OCI-LY7 (cell line): Measurements from ENCODE around the gene GNG14. TPM values are rescaled to one million over a fixed set of nuclear protein-coding genes. Genes with fewer than 3 reads are reported as not detected.

Source experiments
- BruUV-seq: library from RNA; stranded (reverse); fragments of 400-500 nt; replicated peaks from 2 replicates; lab custom pipeline; 2021; lab: Mats Ljungman, UMichigan
- CTCF ChIA-PET: fragments of 300-600 bp; sonication (Branson Sonifier 250); formaldehyde crosslinking; loops from one replicate; lab custom pipeline; 2022; ENCODE audit warnings: antibody characterized with exemption; ENCODE audit not compliant: unreplicated experiment; lab: Charles Lee
- POLR2A ChIA-PET: fragments of 300-600 bp; sonication (Branson Sonifier 250); formaldehyde crosslinking; loops from one replicate; lab custom pipeline; 2022; ENCODE audit warnings: antibody characterized with exemption; lab: Charles Lee
- DNase-seq: peaks from one replicate; pipeline ENCODE4 v3.0.0-alpha.2; 2015; ENCODE audit warnings: low spot score
- H2AFZ ChIP-seq: fragments of 200-600 bp; sonication (generic), shearing (Covaris generic); 2 replicates; pipeline ENCODE4 v1.6.1; 2014; ENCODE audit warnings: mild to moderate bottlenecking, antibody characterized with exemption, low read length, moderate library complexity
- H3K27ac ChIP-seq: fragments of 200-600 bp; sonication (generic); 2 replicates; pipeline ENCODE4 v1.5.1; 2014; ENCODE audit warnings: mixed run types, low read depth, mild to moderate bottlenecking, moderate library complexity, low read length, inconsistent platforms; ENCODE audit not compliant: poor library complexity, severe bottlenecking
- H3K36me3 ChIP-seq: fragments of 200-600 bp; sonication (generic); 2 replicates; pipeline ENCODE4 v1.6.1; 2014; ENCODE audit warnings: mild to moderate bottlenecking, antibody characterized with exemption, low read length, moderate library complexity, mixed read lengths; ENCODE audit not compliant: insufficient read depth
- H3K4me1 ChIP-seq: fragments of 200-600 bp; sonication (generic); 2 replicates; pipeline ENCODE4 v1.5.1; 2014; ENCODE audit warnings: mild to moderate bottlenecking, low read length; ENCODE audit not compliant: insufficient read depth, poor library complexity, severe bottlenecking
- H3K4me2 ChIP-seq: fragments of 200-600 bp; sonication (generic); 2 replicates; pipeline ENCODE4 v1.6.1; 2014; ENCODE audit warnings: mild to moderate bottlenecking, low read length
- H3K4me3 ChIP-seq: fragments of 200-600 bp; sonication (generic); 2 replicates; pipeline ENCODE4 v1.5.1; 2014; ENCODE audit warnings: mild to moderate bottlenecking, low read depth, low read length; ENCODE audit not compliant: poor library complexity, severe bottlenecking
- H3K79me2 ChIP-seq: fragments of 200-600 bp; sonication (generic); 2 replicates; pipeline ENCODE4 v1.6.1; 2016; ENCODE audit warnings: low read depth, mild to moderate bottlenecking, low read length, moderate library complexity, mixed read lengths; ENCODE audit not compliant: insufficient read depth
- H3K9me2 ChIP-seq: fragments of 200-600 bp; sonication (generic); 2 replicates; pipeline ENCODE4 v1.6.1; 2016; ENCODE audit warnings: mild to moderate bottlenecking, low read length, mixed read lengths; ENCODE audit not compliant: insufficient read depth
- H3K9me3 ChIP-seq: fragments of 200-600 bp; sonication (generic); 2 replicates; pipeline ENCODE4 v1.6.1; 2014; ENCODE audit warnings: mild to moderate bottlenecking, mixed run types, low read length, mixed read lengths
- H4K20me1 ChIP-seq: fragments of 200-600 bp; sonication (generic); 2 replicates; pipeline ENCODE4 v1.6.1; 2014; ENCODE audit warnings: mild to moderate bottlenecking, antibody characterized with exemption, low read length, moderate library complexity, mixed read lengths; ENCODE audit not compliant: insufficient read depth
- CTCF ChIP-seq: fragments of 200-600 bp; sonication (generic); conservative IDR thresholded peaks from 2 replicates; pipeline ENCODE4 v1.5.1; 2014; ENCODE audit warnings: mild to moderate bottlenecking, antibody characterized with exemption, low read length, moderate library complexity, mixed read lengths
- EZH2phosphoT487 ChIP-seq: fragments of 200-600 bp; sonication (generic); IDR thresholded peaks from 2 replicates; pipeline ENCODE4 v1.6.1; 2018; ENCODE audit warnings: low read depth, borderline replicate concordance, mild to moderate bottlenecking, mixed run types, antibody characterized with exemption, low read length, moderate library complexity, mixed read lengths
- intact Hi-C: fragments of 100-400 bp; cut with micrococcal nuclease; formaldehyde crosslinking; loops from one replicate; pipeline ENCODE4 v1.10.0; 2022; ENCODE audit not compliant: unreplicated experiment
- total RNA-seq, 2 experiments: library from RNA; depleted of rRNA in 1 of 2; stranded (reverse); fragments of >200 nt in 1 of 2; shearing (Covaris generic) in 1 of 2; gene quantifications; 2 replicates each; pipeline ENCODE4 v1.2.3, GENCODE V29; 2014 to 2022

Gene GNG14
- total RNA-seq, 2 experiments from 2014 or later = 0.93 TPM; not detected in 1

GRCh38 chr19:12648088-12648487 is 39.7 kb upstream of the GNG14 start:
- CTCF ChIA-PET = no interaction called here
- peaks cover 22% of the 10 kb centered on the region for H3K36me3 ChIP-seq
- H3K27ac ChIP-seq = no peak overlapping the region
- BruUV-seq = no TSS peak
- H4K20me1 ChIP-seq = no peaks in the 10 kb centered on the region
- intact Hi-C loops = no loop called here
- no peaks in the 10 kb centered on the region for H3K9me3 ChIP-seq
- H3K79me2 ChIP-seq = no peaks in the 10 kb centered on the region
- no peak overlapping the region for H2AFZ ChIP-seq
- H3K4me1 ChIP-seq = no peaks in the 10 kb centered on the region
- H3K9me2 ChIP-seq = no peaks in the 10 kb centered on the region
- no peak overlapping the region for H3K4me2 ChIP-seq
- no peak for DNase-seq
- TF ChIP-seq CTCF (0 out of 2 replicates have a peak, but pooled peaks have one; percentile 24), EZH2phosphoT487 (no peak)
- H3K4me3 ChIP-seq = no peak overlapping the region
- POLR2A ChIA-PET = no interaction called here

GRCh38 chr19:12649941-12650340 is 37.9 kb upstream of the GNG14 start:
- no peak overlapping the region for H3K27ac ChIP-seq
- TF ChIP-seq CTCF (no peak), EZH2phosphoT487 (no peak)
- no peak for DNase-seq
- no TSS peak for BruUV-seq
- peaks cover 25% of the 10 kb centered on the region for H3K36me3 ChIP-seq
- H3K79me2 ChIP-seq = no peaks in the 10 kb centered on the region
- no peaks in the 10 kb centered on the region for H3K9me3 ChIP-seq
- H4K20me1 ChIP-seq = no peaks in the 10 kb centered on the region
- H3K4me2 ChIP-seq = no peak overlapping the region
- H3K4me1 ChIP-seq = no peaks in the 10 kb centered on the region
- ChIA-PET CTCF (no interaction called here), POLR2A (no interaction called here)
- no peaks in the 10 kb centered on the region for H3K9me2 ChIP-seq
- no peak overlapping the region for H2AFZ ChIP-seq
- H3K4me3 ChIP-seq = no peak overlapping the region
- intact Hi-C loops = no loop called here

- H3K9me3 ChIP-seq = no peaks in the 10 kb centered on the region
- DNase-seq = no peak
- CTCF ChIA-PET = no interaction called here
- POLR2A ChIA-PET = no interaction called here
- H3K27ac ChIP-seq = no peak overlapping the region
- H3K4me2 ChIP-seq = no peak overlapping the region
- H3K4me1 ChIP-seq = no peaks in the 10 kb centered on the region
- H3K4me3 ChIP-seq = no peak overlapping the region
- peaks cover 47% of the 10 kb centered on the region for H3K36me3 ChIP-seq
- no peaks in the 10 kb centered on the region for H3K9me2 ChIP-seq
- no peaks in the 10 kb centered on the region for H3K79me2 ChIP-seq
- H2AFZ ChIP-seq = no peak overlapping the region
- BruUV-seq = no TSS peak
- H4K20me1 ChIP-seq = no peaks in the 10 kb centered on the region
- intact Hi-C loops = no loop called here
- no peak for TF ChIP-seq CTCF
- TF ChIP-seq EZH2phosphoT487 = no peak
Observed at GRCh38 chr19:12652219-12652618, 35.6 kb upstream of the GNG14 start.
